ENCODE results near the gene IGFBP6. TPM values are rescaled to one million over a fixed set of nuclear protein-coding genes. Genes with fewer than 3 reads are reported as not detected.
A peak's percentile ranks its signal among the peaks of the same experiment; 100 is the strongest.

The IGFBP6 gene
- total RNA-seq, 1 donor from 2014 or later, result 0.72 TPM

GRCh38 chr12:53071591-53072551, 25.6 kb upstream of the IGFBP6 start:
- DNase-seq (ENCODE audit: low read depth, low spot score), result no peak
- Mint-ChIP-seq H3K27ac (ENCODE audit: unreplicated experiment) (peak overlapping the region; percentile 66), H3K9me3 (no peaks in the 10 kb centered on the region), H3K36me3 (ENCODE audit: low read depth) (peaks cover 15% of the 10 kb centered on the region), H3K27me3 (ENCODE audit: low read depth) (no peaks in the 10 kb centered on the region), H3K4me1 (peaks cover 33% of the 10 kb centered on the region), H3K4me3 (peak overlapping the region; percentile 69)
- TF ChIP-seq CTCF (conservative IDR thresholded peaks at IDR 0.05), result no peak

GRCh38 chr12:53073881-53074280, 23.6 kb upstream of the IGFBP6 start:
- peaks cover 15% of the 10 kb centered on the region for H3K36me3 Mint-ChIP-seq (ENCODE audit: low read depth)
- H3K4me3 Mint-ChIP-seq, result peak overlapping the region; percentile 41
- H3K9me3 Mint-ChIP-seq, result no peaks in the 10 kb centered on the region
- TF ChIP-seq CTCF (conservative IDR thresholded peaks at IDR 0.05), result no peak
- H3K27me3 Mint-ChIP-seq (ENCODE audit: low read depth), result no peaks in the 10 kb centered on the region
- no peak overlapping the region for H3K27ac Mint-ChIP-seq (ENCODE audit: unreplicated experiment)
- peaks cover 46% of the 10 kb centered on the region for H3K4me1 Mint-ChIP-seq
- no peak for DNase-seq (ENCODE audit: low read depth, low spot score)

GRCh38 chr12:53074283-53074998, 23.0 kb upstream of the IGFBP6 start:
- H3K9me3 Mint-ChIP-seq, result no peaks in the 10 kb centered on the region
- no peak overlapping the region for H3K27ac Mint-ChIP-seq (ENCODE audit: unreplicated experiment)
- peaks cover 51% of the 10 kb centered on the region for H3K4me1 Mint-ChIP-seq
- no peaks in the 10 kb centered on the region for H3K27me3 Mint-ChIP-seq (ENCODE audit: low read depth)
- no peak for DNase-seq (ENCODE audit: low read depth, low spot score)
- no peak for TF ChIP-seq CTCF (conservative IDR thresholded peaks at IDR 0.05)
- H3K4me3 Mint-ChIP-seq, result peak overlapping the region; percentile 41
- H3K36me3 Mint-ChIP-seq (ENCODE audit: low read depth), result peaks cover 15% of the 10 kb centered on the region

GRCh38 chr12:53074999-53075370, 22.5 kb upstream of the IGFBP6 start:
- DNase-seq (ENCODE audit: low read depth, low spot score), result no peak
- H3K4me1 Mint-ChIP-seq, result peaks cover 56% of the 10 kb centered on the region
- no peak overlapping the region for H3K4me3 Mint-ChIP-seq
- no peaks in the 10 kb centered on the region for H3K27me3 Mint-ChIP-seq (ENCODE audit: low read depth)
- H3K36me3 Mint-ChIP-seq (ENCODE audit: low read depth), result peaks cover 15% of the 10 kb centered on the region
- no peak for TF ChIP-seq CTCF (conservative IDR thresholded peaks at IDR 0.05)
- H3K9me3 Mint-ChIP-seq, result no peaks in the 10 kb centered on the region
- H3K27ac Mint-ChIP-seq (ENCODE audit: unreplicated experiment), result no peak overlapping the region

GRCh38 chr12:53076461-53076860, 21.0 kb upstream of the IGFBP6 start:
- H3K4me1 Mint-ChIP-seq, result peaks cover 55% of the 10 kb centered on the region
- no peak for DNase-seq (ENCODE audit: low read depth, low spot score)
- H3K27ac Mint-ChIP-seq (ENCODE audit: unreplicated experiment), result no peak overlapping the region
- H3K36me3 Mint-ChIP-seq (ENCODE audit: low read depth), result peaks cover 15% of the 10 kb centered on the region
- H3K27me3 Mint-ChIP-seq (ENCODE audit: low read depth), result peaks cover 3% of the 10 kb centered on the region
- H3K9me3 Mint-ChIP-seq, result no peaks in the 10 kb centered on the region
- peak overlapping the region; percentile 47 for H3K4me3 Mint-ChIP-seq
- no peak for TF ChIP-seq CTCF (conservative IDR thresholded peaks at IDR 0.05)

Data from neural crest cell (in vitro differentiated cells).